GM19193 (cell line): ENCODE data around the gene FBXW4.

Source experiments
- POLR2A ChIP-seq: IDR thresholded peaks from 4 replicates; pipeline ENCODE4 v1.6.1; 2011; ENCODE audit not compliant: insufficient read depth, insufficient read length; ENCODE audit errors: extremely low read depth

FBXW4 gene

DNA sequence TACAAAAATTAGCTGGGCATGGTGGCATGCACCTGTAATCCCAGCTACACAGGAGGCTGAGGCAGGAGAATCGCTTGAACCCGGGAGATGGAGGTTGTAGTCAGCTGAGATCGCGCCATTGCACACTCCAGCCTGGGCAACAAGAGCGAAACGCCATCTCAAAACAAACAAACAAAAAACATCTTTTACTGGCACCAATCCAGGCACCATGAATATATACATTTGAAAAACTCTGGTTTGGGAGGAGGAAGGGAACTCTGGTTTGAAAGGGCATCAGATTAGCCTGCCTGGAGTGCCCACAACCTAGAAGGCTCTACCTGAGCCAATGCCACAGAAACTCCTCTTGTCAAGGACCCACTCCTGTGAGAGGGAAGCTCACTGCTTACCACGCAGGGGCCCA, 122.8 kb downstream of the FBXW4 start:
- no peak for TF ChIP-seq POLR2A

DNA sequence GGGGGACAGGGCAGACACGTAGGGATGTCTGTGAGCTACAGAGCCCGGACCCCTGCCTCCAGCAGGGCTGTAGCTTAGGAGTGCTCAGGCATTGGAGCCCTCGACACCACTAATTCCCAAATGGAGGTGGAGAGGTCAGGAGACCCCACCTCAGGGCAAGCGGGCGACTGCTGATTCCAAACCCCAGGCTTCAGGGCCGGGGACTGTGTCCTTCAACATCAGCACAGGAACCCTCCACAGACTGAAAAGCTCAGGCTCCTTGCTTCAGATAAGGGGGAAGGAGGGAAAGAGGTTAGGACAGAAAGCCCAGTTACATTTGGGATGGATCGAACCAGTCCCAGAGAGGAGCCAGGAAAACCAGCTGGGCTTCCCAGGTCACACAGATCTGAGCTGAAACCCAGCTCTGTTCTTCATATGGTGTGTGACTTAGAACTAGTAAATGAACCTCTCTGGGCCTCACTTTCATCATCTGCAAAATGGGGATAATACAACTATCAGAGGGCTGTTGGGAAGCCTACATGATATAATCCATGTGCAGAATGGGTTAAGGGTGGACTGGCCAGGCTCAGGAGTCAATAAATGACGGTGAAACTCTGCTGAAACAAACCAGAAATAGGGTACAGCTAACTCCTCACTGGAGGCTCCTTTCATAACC, 123.6 kb downstream of the FBXW4 start:
- TF ChIP-seq POLR2A: no peak

DNA sequence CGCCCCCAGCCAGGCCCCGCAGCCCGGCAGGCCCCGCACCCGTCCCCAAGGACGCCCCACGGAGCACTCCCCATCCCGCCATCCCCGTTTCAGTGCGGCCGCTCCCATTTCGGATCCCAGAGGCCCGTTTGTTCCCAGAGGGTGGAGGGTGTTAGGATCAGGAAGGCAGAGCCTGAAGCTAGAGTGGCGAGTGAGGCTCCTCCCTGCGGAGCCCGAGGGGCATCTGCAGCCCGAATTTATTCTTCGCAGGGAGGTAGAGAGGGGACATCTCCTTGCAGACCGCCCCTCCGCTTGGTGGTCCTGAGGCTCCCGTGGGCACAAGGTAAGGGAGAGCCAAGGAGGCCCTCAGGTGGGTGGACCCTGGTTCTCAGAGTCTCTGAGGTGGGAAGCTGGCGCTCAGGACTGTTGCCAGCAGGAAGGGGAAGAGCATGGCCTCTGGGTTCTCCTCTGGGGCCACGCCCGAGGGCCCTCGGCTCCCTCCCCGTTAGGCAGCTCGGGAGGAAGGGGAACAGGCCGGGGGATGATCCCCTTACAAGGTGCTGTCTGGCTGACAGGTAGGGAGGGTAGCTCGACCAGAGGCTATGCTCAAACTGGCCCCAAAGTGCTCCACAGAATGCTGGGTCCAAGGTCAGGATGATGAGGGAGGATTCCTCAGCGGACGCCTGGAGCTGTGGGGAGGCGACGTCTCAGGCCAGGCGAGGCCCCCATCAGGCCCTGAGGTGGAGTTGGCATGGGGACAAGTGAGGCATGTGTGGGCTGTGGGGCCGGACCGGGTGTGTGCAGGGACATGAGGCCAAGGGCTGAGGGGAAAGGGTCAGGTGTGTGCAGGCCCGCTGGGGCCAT, 124.3 kb downstream of the FBXW4 start:
- no peak for TF ChIP-seq POLR2A

DNA sequence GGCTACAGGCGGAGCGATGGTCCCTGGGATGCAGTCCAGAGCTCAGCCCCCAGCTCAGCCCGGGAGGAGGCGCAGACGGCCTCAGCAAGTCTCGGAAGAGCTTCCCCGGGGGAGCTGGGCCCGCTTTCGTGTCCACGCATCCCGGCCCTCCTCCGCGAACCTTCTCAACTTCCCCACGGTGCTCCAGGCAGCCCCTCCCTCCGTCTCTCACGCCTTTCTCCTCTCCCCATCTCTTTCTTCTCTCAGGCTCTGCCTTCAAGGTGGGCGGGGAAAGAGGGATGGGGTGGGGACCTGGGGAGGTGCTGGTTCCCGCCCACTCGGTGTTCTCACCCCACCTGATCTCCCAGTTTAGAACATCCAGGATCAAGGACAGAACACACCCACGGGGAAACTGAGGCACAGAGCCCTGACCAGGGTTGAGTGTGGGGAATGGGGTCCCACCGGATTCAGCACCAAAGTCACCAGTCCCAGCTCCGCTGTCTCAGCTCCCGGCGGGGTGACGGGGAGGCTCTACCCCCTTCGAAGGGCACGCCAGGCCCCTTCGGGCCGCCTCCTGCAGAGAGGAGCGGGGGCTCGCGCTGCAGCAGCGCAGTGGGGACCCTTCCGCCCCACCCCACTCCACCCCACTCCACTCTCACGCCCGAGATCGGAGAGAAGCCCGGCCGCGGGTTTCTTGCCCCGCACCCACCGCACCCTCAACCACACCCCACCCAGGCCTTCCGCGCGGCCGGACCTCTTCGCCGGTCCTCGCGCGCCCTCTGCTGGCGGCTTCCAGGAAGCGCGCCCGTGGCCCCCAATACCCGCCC, 125.1 kb downstream of the FBXW4 start:
- no peak for TF ChIP-seq POLR2A

DNA sequence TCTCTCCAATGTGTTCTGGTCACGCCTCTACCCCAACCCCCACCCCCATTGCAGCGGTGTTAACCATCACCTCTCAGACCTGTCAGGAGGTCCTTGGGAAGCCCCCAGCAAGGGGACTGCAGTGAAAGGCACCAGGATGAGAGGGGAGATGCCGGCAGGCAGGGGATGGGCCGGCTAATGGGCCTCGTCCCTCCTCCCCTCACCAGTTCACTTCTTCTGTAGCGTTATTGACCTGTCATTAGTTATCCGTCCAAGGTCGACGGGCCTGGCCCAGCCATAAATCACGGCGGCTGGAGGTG, 125.7 kb downstream of the FBXW4 start:
- no peak for TF ChIP-seq POLR2A

DNA sequence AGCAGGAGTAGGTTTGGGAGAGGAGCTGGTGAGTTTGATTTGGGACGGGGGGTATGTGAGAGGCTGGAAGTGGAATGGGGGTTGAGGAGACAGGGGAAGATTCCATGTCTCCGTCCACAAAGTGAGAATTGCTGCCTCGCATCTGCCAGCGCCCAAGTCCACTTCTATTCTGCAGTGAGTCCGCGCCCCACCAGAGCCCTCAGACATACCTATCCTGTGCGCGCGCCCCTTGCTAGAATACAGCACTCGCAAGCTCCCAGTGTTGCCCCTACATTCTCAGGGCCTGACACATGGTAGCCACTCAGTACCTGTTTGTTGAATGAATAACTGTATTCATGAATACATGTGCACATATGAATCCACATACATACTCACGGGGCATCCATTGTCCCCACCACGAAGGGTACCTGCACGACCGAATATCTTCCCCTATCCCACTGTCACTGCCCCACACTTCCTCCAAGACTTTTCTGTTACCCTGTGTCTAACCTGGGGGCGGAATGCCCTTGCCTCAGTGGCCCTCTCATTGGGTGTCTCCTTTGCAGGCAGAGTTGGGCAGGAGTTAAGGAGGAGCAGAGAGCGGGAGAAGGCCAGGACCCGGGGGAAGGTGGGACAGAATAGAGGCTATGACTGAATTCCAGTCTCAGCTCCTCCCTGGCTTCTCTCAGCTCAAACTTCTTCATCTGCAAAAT, 126.8 kb downstream of the FBXW4 start:
- TF ChIP-seq POLR2A: no peak

DNA sequence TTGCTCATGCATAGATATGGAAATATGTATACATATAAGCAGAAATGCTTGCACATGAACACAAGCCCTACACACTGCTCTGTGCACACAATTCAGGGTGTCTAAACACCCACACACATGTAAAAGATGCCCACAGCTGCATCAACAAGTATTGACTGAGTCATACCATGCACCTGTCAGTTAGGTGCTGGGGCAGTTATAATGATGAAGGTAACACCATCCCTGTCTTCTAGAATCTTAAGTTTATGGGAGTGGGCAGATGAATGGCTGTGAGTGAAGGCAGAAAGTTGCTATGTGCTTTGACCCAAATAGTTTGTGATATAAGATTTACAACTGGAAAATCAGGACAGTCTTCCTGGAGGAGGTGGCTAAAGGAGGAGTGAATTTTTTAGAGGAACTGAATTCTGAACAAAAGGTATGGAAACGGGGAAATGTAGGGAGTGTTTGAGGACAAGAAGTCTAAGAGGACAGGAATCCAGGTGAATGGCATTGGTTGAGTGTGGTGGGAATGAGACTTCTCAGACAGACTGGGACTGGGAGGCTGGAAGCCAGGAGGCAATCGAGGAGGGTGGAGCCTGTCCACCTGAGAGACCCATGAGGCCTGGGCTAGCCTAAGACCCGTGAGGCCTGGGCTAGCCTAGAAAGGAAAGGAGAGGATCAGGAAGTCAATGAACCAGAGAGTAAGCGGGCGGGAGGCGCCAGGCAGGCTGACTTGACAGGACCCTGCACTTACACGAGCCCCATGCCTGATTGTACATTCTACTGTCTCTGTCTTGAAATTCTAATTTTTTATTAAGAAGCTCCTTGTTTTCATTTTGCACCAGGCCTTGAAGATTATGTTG, 127.6 kb downstream of the FBXW4 start:
- no peak for TF ChIP-seq POLR2A

DNA sequence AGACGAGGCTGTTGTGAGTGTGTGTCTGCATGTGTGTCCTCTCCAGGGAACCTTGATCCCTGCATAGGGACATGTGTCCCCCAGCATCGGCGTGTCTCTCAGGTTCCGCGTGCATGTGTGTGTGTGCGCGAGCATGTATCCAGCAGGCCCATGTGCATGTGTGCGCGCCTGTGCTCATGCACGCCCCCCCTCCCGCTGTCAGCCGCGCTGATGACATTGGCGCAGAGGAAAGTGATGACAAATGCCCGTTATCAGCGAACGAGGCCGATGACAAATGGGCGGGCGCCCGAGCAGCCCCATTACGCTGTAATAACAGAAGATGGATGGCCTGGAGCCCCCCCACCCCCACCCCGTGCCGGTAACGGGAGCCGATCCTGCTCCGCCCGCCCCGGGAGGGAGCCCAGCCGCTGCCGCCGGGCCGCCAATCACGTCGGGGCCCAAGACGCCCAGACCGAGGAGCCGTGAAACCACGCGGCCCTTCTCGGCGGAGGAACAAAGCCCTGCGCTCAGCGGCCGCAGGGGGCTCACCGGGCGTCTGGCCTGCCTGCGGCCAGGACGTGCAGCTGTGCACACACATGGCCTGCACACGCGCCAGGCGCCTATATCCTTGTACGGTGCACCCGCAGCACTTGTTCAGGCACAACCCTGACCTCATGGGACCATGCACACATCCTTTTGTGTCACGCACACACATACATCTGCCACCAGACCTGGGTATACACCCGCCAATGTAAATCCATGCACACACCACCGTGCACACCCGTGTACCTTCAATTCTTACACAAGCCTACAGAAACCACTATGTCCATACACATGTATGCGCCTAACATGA, 128.4 kb downstream of the FBXW4 start:
- TF ChIP-seq POLR2A: no peak

DNA sequence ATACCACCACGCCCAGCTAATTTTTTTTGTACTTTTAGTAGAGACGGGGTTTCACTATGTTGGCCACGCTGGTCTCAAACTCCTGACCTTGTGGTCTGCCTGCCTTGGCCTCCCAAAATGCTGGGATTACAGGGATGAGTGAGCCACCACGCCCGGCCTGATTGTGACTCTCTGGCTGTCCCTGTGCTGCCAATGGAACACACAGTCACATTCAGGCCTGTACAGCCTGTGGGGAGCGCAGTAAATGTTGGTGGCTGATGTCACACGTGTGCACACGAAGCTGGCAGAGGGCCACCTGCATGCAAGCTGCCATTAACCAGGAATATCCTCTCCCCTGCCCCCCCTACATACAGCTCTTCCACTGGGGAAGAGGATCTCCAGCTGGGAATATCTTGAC, 129.0 kb downstream of the FBXW4 start:
- no peak for TF ChIP-seq POLR2A

DNA sequence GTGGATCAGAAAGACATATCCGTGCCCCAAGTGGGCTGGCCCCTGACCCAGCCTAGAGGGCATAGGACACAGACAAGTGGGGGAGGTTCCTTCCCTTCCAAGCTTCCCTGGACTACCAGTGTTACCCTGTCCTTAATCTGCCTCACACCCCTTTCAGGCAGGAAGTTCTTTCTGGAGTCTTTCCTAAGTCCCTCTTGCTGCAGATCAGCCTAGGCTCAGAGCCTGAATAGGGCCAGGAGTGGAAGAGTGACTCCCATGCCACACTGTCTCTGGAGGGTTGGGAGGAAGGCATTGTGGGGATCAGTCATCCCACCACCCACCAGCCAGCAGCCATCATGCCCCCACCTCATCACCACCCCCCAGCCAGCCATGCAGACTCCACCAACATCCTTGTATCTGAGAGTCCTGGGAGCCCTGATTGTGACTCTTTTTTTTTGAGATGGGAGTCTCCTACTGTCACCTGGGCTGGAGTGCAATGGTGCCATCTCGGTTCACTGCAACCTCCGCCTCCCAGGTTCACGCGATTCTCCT, 129.5 kb downstream of the FBXW4 start:
- no peak for TF ChIP-seq POLR2A

DNA sequence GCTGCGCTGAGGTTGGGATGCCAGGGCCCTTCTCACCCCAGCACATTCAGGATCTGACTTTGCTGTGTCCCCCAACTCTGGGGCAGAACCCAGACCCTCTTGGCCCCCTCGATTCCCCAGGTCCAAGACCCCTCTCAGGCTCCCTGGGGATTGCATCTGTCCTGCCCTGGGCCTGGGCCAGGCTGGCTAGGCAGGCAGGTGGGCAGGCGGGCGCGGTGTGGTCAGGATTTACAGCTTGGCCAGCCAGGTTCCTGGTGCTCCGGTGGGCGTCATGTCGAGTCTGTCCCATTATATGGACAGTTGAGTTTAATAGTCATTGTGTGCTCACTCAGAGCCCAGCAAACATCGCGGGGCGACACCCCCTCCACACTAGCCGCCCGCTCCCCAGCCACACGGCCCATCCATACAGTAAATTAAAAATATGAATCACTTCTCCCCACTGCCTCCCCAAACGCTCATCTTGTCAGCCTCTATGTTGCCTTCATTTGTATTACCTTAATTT, 130.4 kb downstream of the FBXW4 start:
- TF ChIP-seq POLR2A: no peak

DNA sequence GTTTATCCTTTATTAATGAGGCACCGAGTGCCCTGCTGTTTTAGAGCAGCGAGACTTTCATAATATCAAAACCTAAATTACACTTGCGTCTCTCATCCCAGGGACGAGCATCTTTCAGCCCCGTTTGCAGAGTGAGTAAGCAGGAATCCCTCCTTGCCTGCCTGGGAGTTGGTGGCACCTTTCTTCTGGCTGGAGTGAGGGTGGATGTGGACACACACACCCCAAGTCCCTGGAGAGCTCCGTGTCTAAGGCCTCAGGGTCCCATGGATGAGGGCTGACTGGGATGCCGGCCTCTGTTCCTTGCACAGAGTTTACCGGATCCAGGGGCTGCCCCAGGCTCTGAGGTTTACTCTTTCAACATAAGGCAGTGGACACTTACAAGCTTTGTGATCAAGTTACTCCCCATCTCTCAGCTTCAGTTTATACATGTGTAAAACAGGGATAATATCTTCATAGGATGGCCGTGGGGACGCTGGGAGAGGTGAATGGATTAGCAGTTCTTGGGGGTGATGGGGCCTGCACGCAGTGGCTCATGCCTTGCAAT, 131.4 kb downstream of the FBXW4 start:
- TF ChIP-seq POLR2A: no peak

DNA sequence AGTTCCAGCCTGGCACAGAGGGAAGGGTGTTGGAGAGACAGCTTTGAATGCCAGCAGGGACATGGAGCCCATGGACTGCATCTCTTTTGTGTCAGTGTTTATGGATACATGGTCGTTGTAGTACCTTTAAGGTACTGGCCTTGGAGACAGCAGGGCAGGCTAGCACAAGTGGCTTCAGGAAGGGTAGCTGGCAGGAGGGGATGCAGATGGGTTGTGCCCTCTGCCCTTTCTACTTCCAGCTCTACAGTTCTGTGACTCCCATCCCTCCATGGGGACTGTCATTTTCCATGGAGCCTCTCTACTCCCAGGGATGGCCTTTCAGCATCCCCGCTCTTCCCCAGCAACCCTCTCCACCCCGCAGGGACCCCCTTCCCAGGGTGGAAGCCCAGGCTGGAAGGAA, 132.0 kb downstream of the FBXW4 start:
- TF ChIP-seq POLR2A: no peak
